ENCODE data around the gene MGMT.

MGMT gene

GRCh38 chr10:129760416-129760815 lies 293.4 kb downstream of the MGMT start:
- DNase-seq (ENCODE audit: low read depth in 2 of 2) = no peak

GRCh38 chr10:129761197-129761972 lies 294.3 kb downstream of the MGMT start:
- no peak for DNase-seq (ENCODE audit: low read depth in 2 of 2)

- DNase-seq (ENCODE audit: low read depth in 2 of 2) = no peak
Measured at GRCh38 chr10:129761981-129762956, 295.2 kb downstream of the MGMT start.

GRCh38 chr10:129764011-129764900 lies 297.2 kb downstream of the MGMT start:
- no peak for DNase-seq (ENCODE audit: low read depth in 2 of 2)

GRCh38 chr10:129764901-129765663 lies 298.0 kb downstream of the MGMT start:
- DNase-seq (ENCODE audit: low read depth in 2 of 2) = no peak

GRCh38 chr10:129765664-129766550 lies 298.9 kb downstream of the MGMT start:
- no peak for DNase-seq (ENCODE audit: low read depth in 2 of 2)

GRCh38 chr10:129766611-129767550 lies 299.8 kb downstream of the MGMT start:
- DNase-seq (ENCODE audit: low read depth in 2 of 2) = no peak

GRCh38 chr10:129767751-129768150 lies 300.7 kb downstream of the MGMT start:
- DNase-seq (ENCODE audit: low read depth in 2 of 2) = no peak

GRCh38 chr10:129768437-129769355 lies 301.7 kb downstream of the MGMT start:
- DNase-seq (ENCODE audit: low read depth in 2 of 2) = no peak

GRCh38 chr10:129769381-129770116 lies 302.5 kb downstream of the MGMT start:
- no peak for DNase-seq (ENCODE audit: low read depth in 2 of 2)

GRCh38 chr10:129770286-129770685 lies 303.2 kb downstream of the MGMT start:
- no peak for DNase-seq (ENCODE audit: low read depth in 2 of 2)

- DNase-seq (ENCODE audit: low read depth in 2 of 2) = no peak
Measured at GRCh38 chr10:129771024-129771423, 304.0 kb downstream of the MGMT start.

GRCh38 chr10:129771576-129771975 lies 304.5 kb downstream of the MGMT start:
- DNase-seq (ENCODE audit: low read depth in 2 of 2) = no peak

GRCh38 chr10:129771991-129772431 lies 305.0 kb downstream of the MGMT start:
- no peak for DNase-seq (ENCODE audit: low read depth in 2 of 2)

GRCh38 chr10:129772468-129773358 lies 305.7 kb downstream of the MGMT start:
- no peak for DNase-seq (ENCODE audit: low read depth in 2 of 2)

Measured in stimulated activated CD8-positive, alpha-beta memory T cell treated with anti-CD3 and anti-CD28 coated beads, Interleukin-15, amount 100 ng/mL, for 4 hours (primary cell).